ENCODE results near the gene SP6.

Gene SP6

GRCh38 chr17:47801176-47801765, 49.7 kb downstream of the SP6 start:
- H3K27ac ChIP-seq: no peak overlapping the region
- no peaks in the 10 kb centered on the region for H3K9me3 ChIP-seq (ENCODE audit: control insufficient read depth, low read length)
- TF ChIP-seq, protein P1, sequence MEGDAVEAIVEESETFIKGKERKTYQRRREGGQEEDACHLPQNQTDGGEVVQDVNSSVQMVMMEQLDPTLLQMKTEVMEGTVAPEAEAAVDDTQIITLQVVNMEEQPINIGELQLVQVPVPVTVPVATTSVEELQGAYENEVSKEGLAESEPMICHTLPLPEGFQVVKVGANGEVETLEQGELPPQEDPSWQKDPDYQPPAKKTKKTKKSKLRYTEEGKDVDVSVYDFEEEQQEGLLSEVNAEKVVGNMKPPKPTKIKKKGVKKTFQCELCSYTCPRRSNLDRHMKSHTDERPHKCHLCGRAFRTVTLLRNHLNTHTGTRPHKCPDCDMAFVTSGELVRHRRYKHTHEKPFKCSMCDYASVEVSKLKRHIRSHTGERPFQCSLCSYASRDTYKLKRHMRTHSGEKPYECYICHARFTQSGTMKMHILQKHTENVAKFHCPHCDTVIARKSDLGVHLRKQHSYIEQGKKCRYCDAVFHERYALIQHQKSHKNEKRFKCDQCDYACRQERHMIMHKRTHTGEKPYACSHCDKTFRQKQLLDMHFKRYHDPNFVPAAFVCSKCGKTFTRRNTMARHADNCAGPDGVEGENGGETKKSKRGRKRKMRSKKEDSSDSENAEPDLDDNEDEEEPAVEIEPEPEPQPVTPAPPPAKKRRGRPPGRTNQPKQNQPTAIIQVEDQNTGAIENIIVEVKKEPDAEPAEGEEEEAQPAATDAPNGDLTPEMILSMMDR (IDR thresholded peaks at IDR 0.05): no peak
- H3K9ac ChIP-seq: no peak overlapping the region
- H3K36me3 ChIP-seq (ENCODE audit: control insufficient read depth, insufficient read depth, low read length): no peaks in the 10 kb centered on the region
- H3K4me1 ChIP-seq: no peaks in the 10 kb centered on the region
- H3K4me2 ChIP-seq (ENCODE audit: low read length): no peak overlapping the region
- no peaks in the 10 kb centered on the region for H3K79me2 ChIP-seq
- H3K4me3 ChIP-seq (ENCODE audit: low read depth, low read length): no peak overlapping the region
- no peaks in the 10 kb centered on the region for H3K27me3 ChIP-seq (ENCODE audit: control insufficient read depth, insufficient read depth, low read length)
- no peak overlapping the region for H2AFZ ChIP-seq

GRCh38 chr17:47800686-47801085, 50.3 kb downstream of the SP6 start:
- no peaks in the 10 kb centered on the region for H3K36me3 ChIP-seq (ENCODE audit: control insufficient read depth, insufficient read depth, low read length)
- H3K4me2 ChIP-seq (ENCODE audit: low read length): no peak overlapping the region
- H3K27ac ChIP-seq: no peak overlapping the region
- H3K27me3 ChIP-seq (ENCODE audit: control insufficient read depth, insufficient read depth, low read length): no peaks in the 10 kb centered on the region
- no peaks in the 10 kb centered on the region for H3K4me1 ChIP-seq
- no peaks in the 10 kb centered on the region for H3K79me2 ChIP-seq
- H3K9me3 ChIP-seq (ENCODE audit: control insufficient read depth, low read length): no peaks in the 10 kb centered on the region
- H3K4me3 ChIP-seq (ENCODE audit: low read depth, low read length): no peak overlapping the region
- H2AFZ ChIP-seq: no peak overlapping the region
- TF ChIP-seq, protein P1 (IDR thresholded peaks at IDR 0.05): no peak
- no peak overlapping the region for H3K9ac ChIP-seq

DNA sequence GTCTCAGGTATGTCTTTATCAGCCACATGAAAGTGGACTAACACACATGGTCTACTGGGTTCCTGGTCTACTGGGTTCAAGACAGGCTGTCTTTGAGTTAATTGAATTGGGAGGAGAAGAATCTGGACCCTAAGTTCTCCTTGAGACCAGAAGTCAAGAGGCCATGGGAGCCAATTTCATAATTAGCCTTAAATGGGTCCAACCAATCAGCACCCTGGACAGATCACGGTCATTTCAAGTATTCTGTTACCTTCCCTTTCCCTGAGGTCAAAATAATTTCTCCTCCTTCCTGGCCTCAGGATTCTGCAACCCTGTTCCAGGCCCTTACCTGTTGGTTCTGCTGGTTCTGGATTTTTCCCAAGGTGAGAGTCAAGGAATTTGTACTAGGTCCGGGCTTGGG, 53.2 kb downstream of the SP6 start:
- Histone ChIP-seq H2AFZ (no peak overlapping the region), H3K4me1 (no peaks in the 10 kb centered on the region), H3K27ac (no peak overlapping the region), H3K4me2 (ENCODE audit: low read length) (no peak overlapping the region), H3K4me3 (ENCODE audit: low read depth, low read length) (no peak overlapping the region), H3K36me3 (ENCODE audit: control insufficient read depth, insufficient read depth, low read length) (no peaks in the 10 kb centered on the region), H3K27me3 (ENCODE audit: control insufficient read depth, insufficient read depth, low read length) (no peaks in the 10 kb centered on the region), H3K79me2 (no peaks in the 10 kb centered on the region), H3K9ac (no peak overlapping the region), H3K9me3 (ENCODE audit: control insufficient read depth, low read length) (no peaks in the 10 kb centered on the region)
- TF ChIP-seq, protein P1 (IDR thresholded peaks at IDR 0.05): no peak

All from parathyroid adenoma (tissue), 2 donors.